ENCODE data around the gene FRMD6.

DNA sequence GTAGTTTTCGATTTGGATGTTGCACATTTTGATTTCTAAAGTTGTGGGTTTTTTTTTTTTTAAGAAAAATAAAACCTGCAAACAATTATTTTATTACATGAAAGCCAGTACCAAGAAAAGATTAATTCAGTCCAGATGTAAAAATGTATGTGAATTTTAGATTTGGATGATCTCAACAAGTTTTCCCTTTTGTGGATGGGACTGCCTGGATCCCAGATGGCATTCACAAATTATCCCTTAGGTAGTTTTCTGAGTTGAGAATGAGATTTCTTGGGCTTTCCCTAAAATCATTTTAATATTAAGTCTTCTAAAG is 2.8 kb downstream of the FRMD6 start:
- TF ChIP-seq, protein P1, sequence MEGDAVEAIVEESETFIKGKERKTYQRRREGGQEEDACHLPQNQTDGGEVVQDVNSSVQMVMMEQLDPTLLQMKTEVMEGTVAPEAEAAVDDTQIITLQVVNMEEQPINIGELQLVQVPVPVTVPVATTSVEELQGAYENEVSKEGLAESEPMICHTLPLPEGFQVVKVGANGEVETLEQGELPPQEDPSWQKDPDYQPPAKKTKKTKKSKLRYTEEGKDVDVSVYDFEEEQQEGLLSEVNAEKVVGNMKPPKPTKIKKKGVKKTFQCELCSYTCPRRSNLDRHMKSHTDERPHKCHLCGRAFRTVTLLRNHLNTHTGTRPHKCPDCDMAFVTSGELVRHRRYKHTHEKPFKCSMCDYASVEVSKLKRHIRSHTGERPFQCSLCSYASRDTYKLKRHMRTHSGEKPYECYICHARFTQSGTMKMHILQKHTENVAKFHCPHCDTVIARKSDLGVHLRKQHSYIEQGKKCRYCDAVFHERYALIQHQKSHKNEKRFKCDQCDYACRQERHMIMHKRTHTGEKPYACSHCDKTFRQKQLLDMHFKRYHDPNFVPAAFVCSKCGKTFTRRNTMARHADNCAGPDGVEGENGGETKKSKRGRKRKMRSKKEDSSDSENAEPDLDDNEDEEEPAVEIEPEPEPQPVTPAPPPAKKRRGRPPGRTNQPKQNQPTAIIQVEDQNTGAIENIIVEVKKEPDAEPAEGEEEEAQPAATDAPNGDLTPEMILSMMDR (IDR thresholded peaks at IDR 0.05), result no peak
- TF ChIP-seq EZH2 (IDR thresholded peaks at IDR 0.05), result no peak

All from neural progenitor cell (in vitro differentiated cells).